Measurements from ENCODE around the gene ISCA2.

Gene ISCA2

DNA sequence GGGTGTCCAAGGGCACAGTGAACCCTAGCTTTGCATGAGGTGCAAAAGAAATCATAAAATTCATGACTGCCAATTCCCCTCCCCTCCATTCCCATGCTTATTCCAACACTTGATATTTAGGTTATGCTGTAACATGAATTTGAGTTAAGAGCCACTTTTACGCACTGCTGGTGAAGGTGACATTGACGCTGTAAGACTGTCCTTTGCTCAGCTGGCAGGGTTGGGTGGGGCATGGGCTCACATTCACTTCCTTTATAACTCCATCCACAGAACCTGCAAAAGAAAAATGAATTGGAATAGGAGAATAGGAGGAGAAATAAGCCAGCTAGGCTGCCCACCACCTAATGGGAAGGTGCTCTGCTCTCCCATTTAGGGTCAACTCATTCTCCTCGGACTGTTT is 7.4 kb upstream of the ISCA2 start:
- DNase-seq: no peak

GRCh38 chr14:74488786-74489397 is 4.7 kb upstream of the ISCA2 start:
- no peak for DNase-seq

DNA sequence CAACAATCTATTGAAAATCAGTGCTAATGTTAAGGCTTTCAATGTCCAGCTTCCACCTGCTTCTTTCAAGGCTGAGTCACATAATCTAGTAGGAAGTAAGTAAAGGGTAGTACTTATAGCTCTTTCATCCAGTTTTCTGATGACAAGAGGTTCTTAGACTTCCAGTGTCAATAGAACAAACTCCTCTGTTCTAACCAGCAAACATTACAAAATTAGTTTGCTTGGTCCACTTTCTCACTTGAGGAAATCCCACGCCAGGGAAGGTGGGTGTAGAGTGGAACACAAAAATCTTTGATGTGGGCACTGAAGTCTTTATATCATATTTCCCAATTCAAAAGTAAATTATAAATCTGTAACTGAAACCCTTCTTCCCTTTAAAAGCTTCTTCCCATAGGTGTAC is 3.1 kb upstream of the ISCA2 start:
- no peak for DNase-seq

- DNase-seq: no peak
These were observed 1.4 kb upstream of the ISCA2 start for GRCh38 chr14:74491956-74492775.

DNA sequence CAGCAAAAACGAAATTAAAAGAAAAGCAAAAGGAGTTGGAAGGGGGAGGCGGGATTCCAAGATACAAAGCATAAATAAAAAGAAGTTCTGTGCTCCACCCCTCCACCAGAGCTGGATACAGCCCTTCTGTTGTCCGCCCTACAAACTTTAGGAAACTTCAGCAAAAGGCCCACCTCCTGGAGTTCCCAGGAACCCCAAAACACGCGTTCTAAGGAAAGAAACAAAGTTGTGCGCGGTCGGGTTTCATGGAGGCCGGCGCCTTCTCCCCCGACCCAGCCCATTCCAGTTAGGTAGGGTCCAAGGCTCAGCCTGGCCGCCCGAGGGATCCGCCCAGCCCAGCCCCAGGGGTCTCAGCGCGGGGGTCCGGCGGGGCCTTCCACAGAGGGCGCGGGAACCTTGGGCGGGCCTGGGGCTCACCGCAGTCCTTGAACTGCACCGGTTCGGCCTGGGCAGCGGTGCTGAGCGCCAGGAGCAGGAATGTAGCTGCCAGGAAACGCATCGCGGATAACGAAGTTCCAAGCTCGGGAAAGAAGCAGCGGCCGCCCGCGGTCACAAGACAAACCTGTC is 706 bp upstream of the ISCA2 start, which contains the start of gene NPC2:
NPC2 (minus strand) TSS at position 530 of the 567 bp plus-strand sequence; CDS start at position 499, 31 bp downstream.
- DNase-seq: no peak

DNA sequence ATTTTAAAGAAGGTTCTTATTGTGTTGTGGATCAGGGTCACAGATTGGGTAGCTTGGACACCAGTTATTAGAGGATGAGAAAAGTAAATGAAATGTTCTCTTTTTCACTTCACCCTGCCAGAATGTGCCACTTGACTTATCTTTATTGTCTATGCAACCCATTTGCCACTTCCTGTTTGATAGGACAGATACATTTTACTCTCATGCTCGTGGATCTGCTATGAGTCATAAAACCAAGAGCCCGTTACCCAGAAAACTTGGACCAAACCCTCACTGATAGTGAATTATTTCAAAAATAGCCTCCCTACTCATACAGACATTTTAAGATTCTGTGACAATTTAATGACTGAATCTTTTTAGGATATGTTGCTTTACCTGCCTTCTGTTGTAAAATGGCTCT is 1.8 kb downstream of the ISCA2 start:
- DNase-seq: no peak

DNA sequence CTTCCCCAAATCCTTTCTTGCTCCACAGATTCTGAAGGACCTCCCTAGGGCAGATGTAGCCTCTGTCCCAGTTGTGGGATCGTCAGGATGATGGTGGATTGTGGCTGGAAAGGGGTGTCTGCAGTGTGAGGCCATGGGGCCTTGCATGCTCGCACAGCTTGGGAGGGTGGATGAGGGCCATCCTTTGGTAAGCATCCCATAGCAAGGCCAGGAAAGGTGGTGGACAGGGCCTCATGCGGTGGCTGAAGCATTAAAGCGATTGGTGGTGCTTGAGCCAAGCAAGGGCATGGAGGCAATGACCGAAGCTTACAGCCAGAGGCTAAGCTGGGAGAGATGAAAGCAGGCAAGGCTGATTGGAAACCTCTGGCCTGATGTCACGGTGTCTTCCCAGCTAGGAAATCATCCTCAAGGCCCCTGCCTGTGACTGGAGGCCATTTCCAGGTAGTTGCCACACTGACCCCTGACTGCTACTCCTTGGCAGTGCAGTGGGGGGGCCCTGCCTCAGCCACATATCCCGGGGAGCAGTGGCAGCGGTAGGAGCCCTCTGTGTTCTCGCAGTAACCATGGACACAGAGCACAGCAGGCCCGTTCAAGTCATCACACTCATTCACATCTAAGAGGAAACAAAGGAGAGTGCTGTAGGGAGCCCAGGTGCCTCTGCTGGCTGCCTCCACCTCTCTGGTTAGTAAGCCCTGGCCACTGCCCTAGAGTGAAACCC is 7.0 kb downstream of the ISCA2 start:
- DNase-seq: no peak

DNA sequence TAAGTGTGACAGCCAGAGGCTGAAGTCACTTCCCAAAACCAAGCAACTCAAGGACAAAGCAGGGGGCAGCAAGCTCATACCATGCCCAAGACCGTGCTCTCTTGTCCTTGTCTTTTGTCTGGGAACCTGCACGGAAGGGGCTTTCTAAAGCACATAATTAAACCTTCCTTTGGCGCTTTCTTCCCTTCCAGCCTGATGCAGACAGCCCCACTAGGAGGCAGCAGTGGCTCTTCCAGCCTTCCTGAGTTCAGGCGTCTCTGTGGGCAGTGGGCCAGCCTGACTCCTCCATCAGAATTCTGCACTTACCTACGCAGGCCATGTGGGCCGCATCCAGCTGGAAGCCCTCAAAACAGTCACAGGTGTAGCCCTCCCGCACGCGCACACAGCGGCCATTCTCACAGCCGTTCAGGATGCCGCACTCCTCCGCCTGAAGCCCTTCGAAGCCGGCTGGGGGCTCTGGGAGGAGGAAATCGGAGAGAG is 7.6 kb downstream of the ISCA2 start:
- DNase-seq: peak; percentile 45

DNA sequence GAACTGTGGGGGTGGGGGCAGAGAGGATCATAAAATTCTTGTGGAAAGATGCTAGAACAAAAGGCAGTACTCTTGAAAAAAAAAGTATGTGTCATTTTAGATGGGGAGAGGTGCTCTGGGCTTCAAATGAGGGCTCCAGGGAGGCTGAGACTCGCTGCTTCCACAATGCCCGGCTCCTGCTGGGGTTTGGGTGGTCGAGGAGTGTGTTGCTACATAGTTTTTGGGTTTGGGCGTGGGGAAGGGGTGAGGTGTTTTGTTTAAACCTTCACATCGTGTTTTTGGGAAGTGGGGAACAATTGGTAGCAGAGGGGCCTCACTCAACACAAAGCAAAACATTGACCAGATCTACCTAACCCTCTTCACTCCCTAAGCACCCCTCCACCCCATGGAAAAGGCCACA is 8.1 kb downstream of the ISCA2 start:
- no peak for DNase-seq

GRCh38 chr14:74502236-74503019 is 8.9 kb downstream of the ISCA2 start:
- no peak for DNase-seq

DNA sequence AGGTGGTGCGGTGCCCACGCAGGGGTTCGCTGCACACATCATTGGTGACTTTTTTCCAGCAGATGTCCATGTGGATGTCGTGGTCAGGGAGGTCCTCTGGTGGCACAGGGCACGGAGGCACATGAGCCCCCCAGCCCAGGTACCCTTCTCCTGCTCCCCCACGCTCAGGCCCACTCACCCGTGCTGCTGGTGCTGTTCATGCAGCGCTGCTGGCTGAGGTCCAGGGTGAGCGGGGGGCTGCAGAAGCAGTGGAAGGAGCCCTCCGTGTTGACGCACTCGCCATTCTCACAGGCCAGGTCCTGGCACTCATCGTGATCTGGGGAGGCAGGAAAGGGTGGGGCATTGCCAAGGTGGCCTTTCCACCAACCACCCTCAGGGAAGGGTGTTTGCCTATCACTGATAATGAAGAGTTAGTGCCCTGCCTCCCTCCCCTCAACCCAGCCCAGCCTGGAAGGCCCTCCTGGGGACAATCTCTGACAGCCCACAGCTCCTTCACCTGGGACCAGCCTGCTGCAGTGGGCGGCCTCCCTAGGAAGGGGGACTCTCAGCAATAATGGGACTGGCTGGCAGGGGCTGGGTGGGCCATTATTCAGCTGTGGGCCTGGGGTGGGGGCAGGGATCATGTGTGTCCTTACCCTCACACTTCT is 9.8 kb downstream of the ISCA2 start:
- no peak for DNase-seq

- no peak for DNase-seq
These were observed 10.4 kb downstream of the ISCA2 start for GRCh38 chr14:74503938-74504335.

DNA sequence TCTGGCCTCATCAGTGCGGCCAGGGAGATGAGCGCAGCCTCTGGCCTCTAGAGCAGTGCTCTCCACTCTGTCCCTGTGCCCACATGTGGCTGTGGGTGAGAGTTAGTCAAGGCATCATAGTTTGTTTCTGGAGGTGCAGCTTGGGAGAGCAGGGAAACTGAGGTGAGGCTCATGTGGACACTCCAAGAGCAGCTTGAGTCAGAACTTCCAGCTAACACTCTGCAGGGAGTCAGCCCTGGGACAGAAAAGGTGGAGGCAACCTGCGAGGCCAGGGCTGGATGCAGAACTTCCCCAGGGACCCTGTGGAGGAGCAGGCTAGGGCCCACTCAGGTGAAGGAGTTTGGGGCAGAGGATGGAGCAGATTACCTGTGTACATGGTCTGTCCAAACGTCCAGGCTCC is 10.8 kb downstream of the ISCA2 start:
- no peak for DNase-seq

DNA sequence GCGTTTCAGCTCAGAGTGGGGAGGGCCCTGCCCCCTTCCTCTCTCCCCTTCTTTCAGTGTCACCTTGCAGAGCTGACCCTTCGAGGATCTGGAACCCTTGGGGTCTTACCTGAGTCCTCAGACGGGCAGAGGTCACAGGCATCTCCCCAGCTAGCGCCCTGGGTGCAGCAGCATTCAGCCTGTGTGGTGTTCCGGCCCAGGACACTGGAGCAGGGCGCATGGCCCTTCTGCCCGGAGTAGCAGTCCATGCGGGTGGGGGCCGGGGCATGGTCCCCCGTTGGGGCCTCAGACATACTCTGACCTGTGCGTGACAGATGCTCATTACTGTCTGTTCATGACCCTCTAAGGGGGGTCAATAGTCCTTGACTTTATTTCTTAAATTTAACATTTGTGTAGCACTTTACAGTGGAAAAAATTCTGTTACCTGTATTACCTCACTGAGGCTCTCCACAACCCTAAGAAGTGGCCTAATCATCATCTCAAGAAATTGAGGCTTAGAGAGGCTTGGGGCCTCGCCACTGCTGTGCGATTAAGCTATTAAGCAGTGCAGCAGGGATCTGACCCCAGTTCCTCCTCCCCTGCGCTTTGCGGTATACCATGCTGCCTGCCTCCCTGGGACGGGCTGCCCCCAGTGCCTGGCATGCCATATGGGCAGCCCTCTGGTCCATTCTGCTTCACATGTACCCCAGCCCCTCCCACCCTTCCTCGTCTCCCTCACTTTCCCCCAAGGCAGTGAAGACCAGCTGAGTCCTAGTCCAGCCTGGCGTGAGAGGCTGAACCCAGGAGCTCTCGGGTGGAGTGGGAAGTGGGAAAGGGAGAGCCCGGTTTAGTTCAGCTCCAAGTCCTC is 11.5 kb downstream of the ISCA2 start:
- no peak for DNase-seq

GRCh38 chr14:74505831-74506230 is 12.3 kb downstream of the ISCA2 start:
- no peak for DNase-seq

GRCh38 chr14:74506411-74506851 is 12.9 kb downstream of the ISCA2 start:
- no peak for DNase-seq

DNA sequence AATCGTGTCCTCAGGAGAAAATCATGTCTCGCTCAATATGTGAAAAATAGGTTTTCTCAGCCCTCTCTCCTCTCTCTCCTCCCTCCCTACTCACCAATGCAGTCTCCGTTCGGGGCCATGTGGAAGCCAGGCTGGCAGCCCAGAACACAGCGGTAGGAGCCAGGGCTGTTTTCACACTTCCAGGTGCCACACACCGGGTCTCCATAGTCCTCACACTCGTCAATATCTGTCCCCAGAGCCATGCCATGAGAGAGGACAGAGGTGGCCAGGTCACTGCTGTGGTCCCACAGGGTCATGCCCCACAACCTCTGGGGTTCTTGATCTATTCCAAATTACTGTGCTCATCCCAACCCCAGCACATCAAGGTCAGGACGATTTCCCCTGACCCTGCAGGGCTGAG is 13.5 kb downstream of the ISCA2 start:
- DNase-seq: no peak

DNA sequence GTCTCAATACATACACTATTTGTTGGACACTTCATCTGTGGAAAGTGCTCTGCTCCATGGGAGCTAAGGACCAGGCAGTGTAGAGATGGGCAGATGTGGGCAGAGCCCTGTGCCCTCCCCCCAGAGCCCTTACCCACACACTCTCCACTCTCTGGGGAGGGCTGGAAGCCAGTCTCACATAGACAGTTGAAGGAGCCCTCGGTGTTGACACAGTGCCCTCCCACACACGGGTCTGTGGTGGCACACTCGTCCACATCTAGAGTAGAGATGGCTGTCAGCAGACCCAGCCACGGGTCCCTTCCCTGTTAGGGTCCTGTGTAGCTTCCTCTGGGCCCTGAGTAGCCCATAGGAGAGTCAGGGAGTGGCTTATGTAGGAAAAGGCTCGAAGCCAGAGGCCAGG is 14.3 kb downstream of the ISCA2 start:
- no peak for DNase-seq

DNA sequence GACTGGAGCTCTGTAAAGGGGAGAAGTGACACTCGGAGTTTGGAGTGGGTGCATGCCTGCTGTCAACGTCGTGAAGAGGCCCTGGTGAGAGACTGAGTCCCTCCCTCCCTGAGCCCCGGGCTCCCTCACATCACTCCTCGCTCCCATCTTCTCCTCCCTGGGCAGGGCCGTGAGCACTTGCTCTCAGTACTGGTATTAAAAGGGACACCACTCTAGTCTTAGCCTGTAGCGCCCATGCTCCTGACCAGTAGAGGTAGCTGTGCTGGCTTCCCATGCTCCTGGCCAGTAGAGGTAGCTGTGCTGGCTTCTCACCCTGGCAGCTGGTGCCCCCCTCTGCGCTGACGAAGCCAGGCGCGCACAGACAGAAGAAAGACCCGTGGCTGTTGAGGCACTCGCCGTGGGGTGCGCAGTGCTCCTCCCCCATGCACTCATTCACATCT is 14.7 kb downstream of the ISCA2 start:
- DNase-seq: no peak

DNA sequence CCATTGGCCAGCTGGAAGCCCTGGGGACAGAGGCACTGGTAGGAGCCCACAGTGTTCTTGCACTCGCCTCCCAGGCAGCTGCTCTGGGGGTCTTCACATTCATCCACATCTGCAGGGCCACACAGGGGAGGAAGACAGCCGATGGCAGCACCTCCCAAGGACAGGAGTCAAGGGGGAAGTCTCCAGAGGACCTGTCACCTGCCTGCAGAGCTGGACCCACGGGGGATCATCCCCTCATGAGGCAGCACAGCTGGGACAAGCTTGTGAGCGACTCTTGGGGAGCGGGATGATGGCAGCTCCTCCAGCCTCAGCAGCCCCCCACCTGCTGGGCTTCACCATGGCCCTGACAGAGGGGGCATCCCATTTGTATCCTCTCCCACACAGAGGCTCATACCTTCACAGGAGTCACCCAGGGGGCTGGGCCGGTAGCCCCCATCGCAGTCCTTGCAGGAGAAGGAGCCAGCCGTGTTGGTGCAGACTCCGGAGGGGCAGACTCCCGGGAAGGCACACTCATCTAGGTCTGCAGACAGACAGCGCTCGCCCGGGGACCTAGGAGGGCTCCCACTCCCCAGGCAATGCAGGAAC is 15.4 kb downstream of the ISCA2 start:
- no peak for DNase-seq

Measured in NCI-H2029 treated with DMSO at 0.1 percent for 48 hours (cell line).